Heart left ventricle (tissue), 16 donors: Measurements from ENCODE around the gene SPTAN1. TPM values are rescaled to one million over a fixed set of nuclear protein-coding genes. Genes with fewer than 3 reads are reported as not detected.
A peak's percentile ranks its signal among the peaks of the same experiment; 100 is the strongest.

Experiments used
- ATAC-seq, 4 donors: fragments of 200-7000 bp; cut with Tn5 transposase; one replicate each; pipeline ENCODE4 v1.9.1; 2020 to 2022; ENCODE audit warnings: moderate library complexity in 4 of 4, mild to moderate bottlenecking in 3 of 4, moderate number of reproducible peaks in 1 of 4
- DNase-seq, 5 donors: peaks; one replicate each; pipeline ENCODE4 v3.0.0-alpha.2; 2020
- H3K27ac ChIP-seq, 12 donors: fragments of 200-600 bp; sonication (generic) in 4 of 12; one replicate each; pipeline versions ENCODE4 v1.5.0 to v1.8.0; 2016 to 2022; ENCODE audit warnings: mild to moderate bottlenecking in 2 of 12
- H3K27me3 ChIP-seq, 9 donors: fragments of 200-600 bp; sonication (generic) in 2 of 9; one replicate each; pipeline versions ENCODE4 v1.5.1 to v1.8.0; 2016 to 2022; ENCODE audit warnings: mild to moderate bottlenecking in 3 of 9
- H3K36me3 ChIP-seq, 9 donors: fragments of 200-600 bp; sonication (generic) in 2 of 9; one replicate each; pipeline versions ENCODE4 v1.5.0 to v1.8.0; 2018 to 2022; ENCODE audit warnings: mild to moderate bottlenecking in 2 of 9
- H3K4me1 ChIP-seq, 12 donors: fragments of 200-600 bp; sonication (generic) in 4 of 12; one replicate each; pipeline versions ENCODE4 v1.5.0 to v1.8.0; 2016 to 2022; ENCODE audit warnings: mild to moderate bottlenecking in 3 of 12
- H3K4me3 ChIP-seq, 12 donors: fragments of 200-600 bp; sonication (generic) in 4 of 12; one replicate each; pipeline versions ENCODE4 v1.5.0 to v1.8.0; 2017 to 2022; ENCODE audit warnings: mild to moderate bottlenecking in 9 of 12, moderate library complexity in 4 of 12
- H3K9me3 ChIP-seq, 12 donors: fragments of 200-600 bp; sonication (generic) in 4 of 12; one replicate each; pipeline versions ENCODE4 v1.5.0 to v1.8.0; 2016 to 2022; ENCODE audit warnings: mild to moderate bottlenecking in 1 of 12
- CTCF ChIP-seq, 12 donors: fragments of 200-600 bp; sonication (generic) in 4 of 12; IDR thresholded peaks; one replicate each; pipeline versions ENCODE4 v1.5.0 to v1.8.0; 2018 to 2022; ENCODE audit warnings: antibody characterized with exemption in 12 of 12, mild to moderate bottlenecking in 5 of 12
- POLR2A ChIP-seq, 2 donors: fragments of 450-650 bp; IDR thresholded peaks; one replicate each; pipeline ENCODE4 v1.6.1; 2017; ENCODE audit warnings: antibody characterized with exemption in 2 of 2, mild to moderate bottlenecking in 2 of 2, moderate library complexity in 2 of 2
- WGBS, 4 donors: extraction: QIAGEN DNeasy Blood & Tissue Kit in 2 of 4; methylation state at CpG; one replicate each; pipeline versions ENCODE4 v1.1.5 to v1.1.7; 2013 to 2018; 5-methylcytosine and 5-hydroxymethylcytosine counted together
- intact Hi-C, 10 donors: fragments of 100-400 bp; cut with DNase I; formaldehyde crosslinking; loops; one replicate each; pipeline versions ENCODE4 v1.11.1 to v1.14.2; 2022
- polyA plus RNA-seq, 2 donors: library from polyadenylated mRNA; stranded (reverse); fragments of 200-250 nt; gene quantifications; one replicate each; pipeline ENCODE4 v1.2.3, GENCODE V29; 2013
- total RNA-seq, 9 donors: library from RNA; depleted of rRNA in 2 of 9; stranded (reverse); fragments of >200 nt in 2 of 9; fragmentation: NEBNext Ultra II Directional in 3 of 9; extraction: Animal tissue kit (Norgen Biotek cat#: 25700) in 3 of 9; gene quantifications; one replicate each; pipeline versions ENCODE4 v1.1.0 to v1.2.4, GENCODE V29; 2016 to 2023
- donor health status: ischemic (EF 13 %, LVEDD 7.1; RV severe dilation, severe dysfunction).
- donor health status: healthy with polysubstance abuse.
- donor health status: DM: no; HTN: yes; CAD: no.
- donor health status: DM: no; HTN: no; CAD: no.
- donor health status: ischemic (EF 25% LVEDD 6.9; RV normal size, moderate dysfunction).
- donor health status: ischemic (EF 25% LVEDD 5.7; RV mildly dilated, moderate dysfunction).
- donor health status: healthy.
- donor health status: DM: yes; HTN: yes; CAD: no.
- donor health status: ischemic (EF 35%, LVEDD 5.7; RV mildly dilated, moderate dysfunction).
- donor health status: nonischemic (EF 11% LVEDD 7.7; RV severe dilation, severe dysfunction).
- donor health status: DM: yes; HTN: yes; CAD: no.
- donor health status: PGD.
- donor health status: ischemic (EF 29% LVEDD 5.4; RV normal size, mild dysfunction).
- donor health status: nonischemic (EF 23%, LVEDD 6.1; RV moderate dilation, normal function).

The SPTAN1 gene
- total and polyA plus RNA-seq, 11 donors, result 104 to 472 (median 273) TPM

- Histone ChIP-seq H3K36me3 (peaks cover 0 to 24% (median 5%) of the 10 kb centered on the region in 9 donors), H3K9me3 (no peaks in the 10 kb centered on the region), H3K27ac (peak overlapping the region; percentile 54 to 90 (median 79)), H3K4me1 (peaks cover 22 to 85% (median 74%) of the 10 kb centered on the region in 12 donors), H3K4me3 (peak overlapping the region in 9 of 12 donors; percentile 2 to 38 (median 6)), H3K27me3 (no peaks in the 10 kb centered on the region)
- peak; percentile 84 to 91 (median 88) for ATAC-seq
- no peak for TF ChIP-seq POLR2A (IDR thresholded peaks at IDR 0.05)
- no peak for TF ChIP-seq CTCF (IDR thresholded peaks at IDR 0.05)
- WGBS, 4 donors, result 1 to 2% (median 1%) methylated on average over 12 of the region's 12 CpGs
- intact Hi-C loops, result no loop called here
- DNase-seq, result peak; percentile 83 to 89 (median 87)
Observed at GRCh38 chr9:128558431-128559310, 6.3 kb downstream of the SPTAN1 start.

GRCh38 chr9:128565578-128565977, 13.2 kb downstream of the SPTAN1 start:
- H3K4me3 ChIP-seq, result no peak overlapping the region
- H3K4me1 ChIP-seq, result peaks cover 4 to 39% (median 22%) of the 10 kb centered on the region in 12 donors
- H3K9me3 ChIP-seq, result no peaks in the 10 kb centered on the region
- TF ChIP-seq CTCF (IDR thresholded peaks at IDR 0.05) (no peak), POLR2A (IDR thresholded peaks at IDR 0.05) (no peak)
- intact Hi-C loops, result no loop called here
- H3K27ac ChIP-seq, result peak overlapping the region in 10 of 12 donors; percentile 14 to 68 (median 54)
- DNase-seq, result no peak
- H3K27me3 ChIP-seq, result no peaks in the 10 kb centered on the region
- 59 to 67% (median 66%) methylated on average over 4 of the region's 4 CpGs for WGBS, 4 donors
- H3K36me3 ChIP-seq, result peaks cover 0 to 78% (median 51%) of the 10 kb centered on the region in 9 donors
- peak in 2 of 4 donors; percentile 23 to 66 for ATAC-seq

GRCh38 chr9:128568470-128569078, 16.2 kb downstream of the SPTAN1 start:
- H3K36me3 ChIP-seq, result peaks cover 0 to 91% (median 76%) of the 10 kb centered on the region in 9 donors
- WGBS, 4 donors, result 63 to 83% (median 71%) methylated on average over 8 of the region's 8 CpGs
- intact Hi-C loops, result no loop called here
- H3K4me3 ChIP-seq, result no peak overlapping the region
- H3K4me1 ChIP-seq, result peaks cover 4 to 26% (median 13%) of the 10 kb centered on the region in 12 donors
- no peak overlapping the region for H3K27ac ChIP-seq
- no peaks in the 10 kb centered on the region for H3K27me3 ChIP-seq
- DNase-seq, result no peak
- no peaks in the 10 kb centered on the region for H3K9me3 ChIP-seq
- ATAC-seq, result no peak
- TF ChIP-seq POLR2A (IDR thresholded peaks at IDR 0.05) (no peak), CTCF (IDR thresholded peaks at IDR 0.05) (no peak)

- H3K27me3 ChIP-seq, result no peaks in the 10 kb centered on the region
- DNase-seq (peak in 1 of 5 donors; percentile 44), ATAC-seq (peak; percentile 47 to 92 (median 80))
- H3K27ac ChIP-seq, result peak overlapping the region in 7 of 12 donors; percentile 6 to 60 (median 31)
- H3K4me3 ChIP-seq, result no peak overlapping the region
- H3K36me3 ChIP-seq, result peaks cover 5 to 100% (median 99%) of the 10 kb centered on the region in 9 donors
- H3K4me1 ChIP-seq, result peaks cover 0 to 24% (median 13%) of the 10 kb centered on the region in 12 donors
- TF ChIP-seq POLR2A (IDR thresholded peaks at IDR 0.05) (no peak), CTCF (IDR thresholded peaks at IDR 0.05) (no peak)
- 35 to 51% (median 42%) methylated on average over 3 to 4 of the region's 4 CpGs for WGBS, 4 donors
- H3K9me3 ChIP-seq, result no peaks in the 10 kb centered on the region
- intact Hi-C loops, result loop anchor here in 2 of 10 donors (5.0 kb wide), 2 partner anchors 37 to 47 kb away; no protein-coding TSS in a partner anchor
Observed at GRCh38 chr9:128575469-128575868, 23.1 kb downstream of the SPTAN1 start.
